ENCODE results near the gene KNTC1.
"Not testable (repeated sequence)": the region's sequence is repeated elsewhere in the genome, so short reads cannot be mapped to it uniquely, and the experiment has no call there.

GRCh38 chr12:122566816-122567215 lies 39.8 kb downstream of the KNTC1 start:
- TF ChIP-seq CTCF, POLR2A (IDR thresholded peaks at IDR 0.05): not testable (repeated sequence)

Measured in heart left ventricle (tissue), 13 donors.